Common myeloid progenitor, CD34-positive (primary cell): ENCODE results near the gene TFDP2. TPM values are rescaled to one million over a fixed set of nuclear protein-coding genes. Genes with fewer than 3 reads are reported as not detected.

ENCODE experiments used
- CTCF ChIA-PET: fragments of 350-600 bp; sonication (Branson Sonifier 250); formaldehyde crosslinking; loops from one replicate; lab custom pipeline; 2021; ENCODE audit warnings: antibody characterized with exemption; lab: Charles Lee
- POLR2A ChIA-PET: fragments of 350-600 bp; sonication (Branson Sonifier 250); formaldehyde crosslinking; loops from one replicate; lab custom pipeline; 2021; ENCODE audit warnings: antibody characterized with exemption; lab: Charles Lee
- DNase-seq, 3 donors: peaks; one replicate each; pipeline versions ENCODE4 v3.0.0 to v3.0.0-alpha.2; 2013
- H3K27ac ChIP-seq, 2 experiments: 1 replicate in 1 of 2; 2 replicates in 1 of 2; pipeline ENCODE4 v1.7.0; 2013; ENCODE audit warnings: inconsistent platforms in 2 of 2, low read length in 2 of 2, mild to moderate bottlenecking in 2 of 2, low read depth in 1 of 2, moderate library complexity in 1 of 2; ENCODE audit not compliant: severe bottlenecking in 2 of 2, insufficient read depth in 1 of 2, poor library complexity in 1 of 2
- H3K27me3 ChIP-seq, 5 experiments: replicated peaks in 2 of 5; 1 replicate in 3 of 5; 2 replicates in 2 of 5; pipeline versions ENCODE4 v1.6.1 to v1.7.0; 2013; ENCODE audit warnings: low read length in 4 of 5, mild to moderate bottlenecking in 2 of 5, moderate library complexity in 2 of 5, inconsistent platforms in 1 of 5; ENCODE audit not compliant: insufficient read depth in 5 of 5, control insufficient read depth in 4 of 5
- H3K36me3 ChIP-seq, 4 experiments: 1 replicate in 2 of 4; 2 replicates in 2 of 4; pipeline versions ENCODE4 v1.6.1 to v1.7.0; 2013; ENCODE audit warnings: low read length in 3 of 4, control low read depth in 1 of 4, mild to moderate bottlenecking in 1 of 4; ENCODE audit not compliant: control insufficient read depth in 4 of 4, insufficient read depth in 4 of 4
- H3K4me1 ChIP-seq, 4 experiments: 1 replicate in 3 of 4; 2 replicates in 1 of 4; pipeline versions ENCODE4 v1.6.1 to v1.7.1; 2013; ENCODE audit warnings: low read length in 3 of 4, mild to moderate bottlenecking in 3 of 4, control low read depth in 1 of 4, inconsistent platforms in 1 of 4, moderate library complexity in 1 of 4; ENCODE audit not compliant: control insufficient read depth in 4 of 4, insufficient read depth in 4 of 4; ENCODE audit errors: control extremely low read depth in 1 of 4
- H3K4me3 ChIP-seq, 7 experiments: 1 replicate in 4 of 7; 2 replicates in 3 of 7; pipeline versions ENCODE4 v1.5.1 to v1.7.0; 2013; ENCODE audit warnings: mild to moderate bottlenecking in 7 of 7, low read length in 6 of 7, moderate library complexity in 6 of 7, inconsistent platforms in 2 of 7, low read depth in 2 of 7, control low read depth in 1 of 7; ENCODE audit not compliant: insufficient read depth in 4 of 7, control insufficient read depth in 1 of 7; ENCODE audit errors: extremely low read depth in 1 of 7
- H3K9me3 ChIP-seq, 5 experiments: 1 replicate in 4 of 5; 2 replicates in 1 of 5; pipeline versions ENCODE4 v1.6.1 to v1.7.1; 2013; ENCODE audit warnings: low read length in 4 of 5, mild to moderate bottlenecking in 2 of 5, inconsistent platforms in 1 of 5, low read depth in 1 of 5, moderate library complexity in 1 of 5; ENCODE audit not compliant: control insufficient read depth in 4 of 5, insufficient read depth in 2 of 5; ENCODE audit errors: control extremely low read depth in 1 of 5
- WGBS: methylation state at CpG from one replicate; pipeline ENCODE4 v1.1.5; 2013; ENCODE audit not compliant: insufficient coverage; 5-methylcytosine and 5-hydroxymethylcytosine counted together
- polyA plus RNA-seq: library from polyadenylated mRNA; unstranded; fragments of 120-200 nt; gene quantifications from one replicate; pipeline ENCODE4 v1.2.1, GENCODE V29; 2013

TFDP2 gene, protein sequence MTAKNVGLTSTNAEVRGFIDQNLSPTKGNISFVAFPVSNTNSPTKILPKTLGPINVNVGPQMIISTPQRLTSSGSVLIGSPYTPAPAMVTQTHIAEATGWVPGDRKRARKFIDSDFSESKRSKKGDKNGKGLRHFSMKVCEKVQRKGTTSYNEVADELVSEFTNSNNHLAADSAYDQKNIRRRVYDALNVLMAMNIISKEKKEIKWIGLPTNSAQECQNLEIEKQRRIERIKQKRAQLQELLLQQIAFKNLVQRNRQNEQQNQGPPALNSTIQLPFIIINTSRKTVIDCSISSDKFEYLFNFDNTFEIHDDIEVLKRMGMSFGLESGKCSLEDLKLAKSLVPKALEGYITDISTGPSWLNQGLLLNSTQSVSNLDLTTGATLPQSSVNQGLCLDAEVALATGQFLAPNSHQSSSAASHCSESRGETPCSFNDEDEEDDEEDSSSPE
- 90.8 TPM for polyA plus RNA-seq

DNA sequence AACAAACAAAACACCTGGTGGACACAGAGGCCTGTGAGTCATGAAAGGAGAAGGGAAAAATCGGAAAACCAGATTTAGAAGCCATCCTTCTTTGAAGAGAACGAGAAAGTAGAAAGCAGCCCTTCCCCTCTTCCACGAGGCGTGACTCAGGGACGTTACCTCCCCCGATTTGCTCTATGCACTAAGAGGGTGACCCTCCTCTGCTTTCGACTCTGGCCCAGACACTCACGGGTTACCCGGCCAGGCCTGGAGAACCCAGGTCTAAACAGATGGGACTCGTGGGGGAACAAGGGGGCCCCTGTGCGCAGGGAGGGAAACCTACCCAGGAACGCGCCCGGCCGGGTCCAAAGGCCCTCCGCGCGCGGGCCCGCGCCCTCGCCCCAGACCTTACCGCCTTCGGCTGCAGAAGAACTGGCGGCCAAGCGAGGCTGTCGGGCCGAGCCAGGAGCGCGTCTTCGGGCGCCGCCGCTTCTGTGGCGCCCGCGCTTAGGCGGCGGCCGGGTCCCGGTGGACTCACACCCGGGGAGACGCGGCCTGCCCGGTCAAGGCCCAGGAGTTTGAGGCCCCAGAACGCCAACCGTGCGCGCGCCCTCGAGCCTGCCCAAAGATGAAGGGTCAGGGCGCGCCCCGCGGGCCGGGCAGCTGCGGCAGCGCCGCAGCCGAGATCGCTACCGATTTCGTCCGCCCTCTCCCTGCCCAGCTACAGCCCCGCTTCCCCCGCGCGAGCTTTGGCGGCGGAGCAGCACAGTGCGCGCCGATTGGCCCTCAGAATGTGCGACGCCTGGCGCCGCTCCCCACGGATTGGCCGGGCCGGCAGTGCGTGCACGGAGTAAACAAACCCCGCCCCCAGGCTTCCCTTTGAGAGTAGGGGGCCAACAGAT, at the start of gene TFDP2:
TSS of gene TFDP2 (minus strand) at position 753 of the 881 bp plus-strand sequence. CDS start 47,795 bp downstream, outside the sequence.
- H3K27ac ChIP-seq: peak within 1 kb of the TSS; percentile 58 to 86
- no peaks in the 10 kb centered on the region for H3K9me3 ChIP-seq
- peaks cover 0 to 2% (median 0%) of the 10 kb centered on the region in 4 experiments for H3K36me3 ChIP-seq
- H3K27me3 ChIP-seq: no peaks in the 10 kb centered on the region
- ChIA-PET POLR2A (interaction anchor here (0.6 kb wide), 1 partner anchor 9 kb away, joined by 3 read pairs; no protein-coding TSS in a partner anchor), CTCF (interaction anchor here (1.0 to 1.8 kb wide), 5 partner anchors 12 to 127 kb away, joined by 3 to 6 read pairs (median 4); no protein-coding TSS in a partner anchor)
- peaks cover 10 to 21% (median 15%) of the 10 kb centered on the region in 4 experiments for H3K4me1 ChIP-seq
- peak; percentile 91 to 95 (median 94) for DNase-seq
- peak within 1 kb of the TSS; percentile 71 to 91 (median 78) for H3K4me3 ChIP-seq
- WGBS: 0% methylated on average over 70 of the region's 83 CpGs

DNA sequence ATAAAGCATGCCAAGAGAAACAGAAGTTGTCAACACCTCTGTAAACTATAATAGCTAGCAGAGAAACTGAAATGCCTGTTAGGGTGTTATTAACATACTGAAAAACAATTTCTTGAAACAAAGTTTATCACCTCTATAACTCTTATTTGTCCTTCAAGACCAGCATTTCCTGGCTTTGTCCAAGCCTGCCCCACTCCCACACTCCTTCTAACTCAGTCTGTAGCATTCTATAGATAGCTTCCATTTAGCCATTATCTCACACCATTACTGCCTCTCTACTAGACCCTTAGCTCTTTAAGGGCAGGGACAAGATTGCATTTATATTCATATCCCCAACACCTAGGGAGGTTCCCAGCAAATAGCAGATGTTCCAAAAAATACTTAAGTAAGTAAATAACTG, 39.5 kb upstream of the TFDP2 start:
- no peak for DNase-seq
- CTCF ChIA-PET: interaction anchor here (0.9 to 1.7 kb wide), 2 partner anchors 91 to 166 kb away, joined by 4 read pairs; no protein-coding TSS in a partner anchor
- POLR2A ChIA-PET: interaction anchor here (0.9 kb wide), 1 partner anchor 9 kb away, joined by 3 read pairs; no protein-coding TSS in a partner anchor

DNA sequence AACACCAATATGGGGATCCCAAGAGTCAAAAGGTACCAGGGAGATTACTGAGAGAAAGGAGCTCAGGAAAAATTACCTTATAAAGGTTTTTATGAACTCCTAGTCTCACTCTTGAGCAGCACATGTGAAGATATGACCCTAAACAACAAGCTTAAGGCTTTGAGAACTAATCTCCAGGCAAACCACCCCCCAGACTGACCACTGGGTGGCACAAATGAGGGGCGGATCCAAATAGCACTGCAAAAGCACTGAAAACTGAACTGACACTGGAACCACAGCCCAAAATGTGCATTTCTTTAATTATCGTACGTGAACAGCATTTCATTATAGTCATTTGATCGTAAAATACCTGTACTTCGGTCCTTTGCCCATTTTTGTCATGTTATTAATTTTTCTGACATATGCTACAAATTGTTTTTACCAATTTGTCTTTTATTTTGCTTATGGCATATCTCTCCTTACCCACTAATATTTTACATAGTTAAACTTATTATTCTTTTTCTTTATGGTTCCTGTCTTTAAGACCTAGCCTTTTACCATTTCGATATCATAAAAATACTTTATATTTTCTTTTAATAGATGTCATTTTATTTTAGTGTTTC, 31.5 kb upstream of the TFDP2 start:
- WGBS: 90% methylated on average over 1 of the region's 6 CpGs
- ChIA-PET CTCF (interaction anchor here (0.9 to 3.0 kb wide), 15 partner anchors 8 to 191 kb away, joined by 3 to 32 read pairs (median 4); no protein-coding TSS in a partner anchor), POLR2A (no interaction called here)
- Histone ChIP-seq H3K36me3 (peaks cover 9 to 25% (median 14%) of the 10 kb centered on the region in 4 experiments), H3K27me3 (no peaks in the 10 kb centered on the region), H3K4me1 (no peaks in the 10 kb centered on the region), H3K9me3 (no peaks in the 10 kb centered on the region), H3K4me3 (no peak overlapping the region), H3K27ac (no peak overlapping the region)
- DNase-seq: peak; percentile 34 to 67 (median 65)

More for the DNA sequence above, 39.5 kb upstream of the TFDP2 start:
- Histone ChIP-seq H3K36me3 (peaks cover 0 to 11% (median 7%) of the 10 kb centered on the region in 4 experiments), H3K27ac (no peak overlapping the region), H3K27me3 (no peaks in the 10 kb centered on the region), H3K9me3 (no peaks in the 10 kb centered on the region), H3K4me3 (no peak overlapping the region), H3K4me1 (no peaks in the 10 kb centered on the region)

DNA sequence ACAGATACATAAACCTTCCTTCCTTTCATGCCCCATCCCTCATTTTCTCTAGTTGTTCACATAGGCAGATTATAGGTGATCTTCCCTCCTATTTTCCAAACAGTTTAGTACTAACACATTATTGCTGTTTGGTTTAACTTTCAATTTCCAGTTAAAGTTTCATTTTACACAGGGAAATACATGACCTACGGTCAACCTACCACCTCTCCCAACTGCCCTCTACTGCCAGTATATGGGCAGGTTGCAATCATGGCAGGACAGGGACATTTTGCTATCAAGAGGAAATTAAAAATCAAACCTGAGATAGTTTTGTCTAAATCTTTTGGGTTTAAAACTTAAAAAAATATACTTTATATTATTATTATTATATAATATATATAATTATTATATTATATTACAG, 26.1 kb upstream of the TFDP2 start:
- ChIA-PET CTCF (interaction anchor here (1.1 kb wide), 1 partner anchor 50 kb away, joined by 4 read pairs; no protein-coding TSS in a partner anchor), POLR2A (no interaction called here)
- Histone ChIP-seq H3K4me1 (no peaks in the 10 kb centered on the region), H3K9me3 (no peaks in the 10 kb centered on the region), H3K27ac (no peak overlapping the region), H3K4me3 (no peak overlapping the region), H3K27me3 (no peaks in the 10 kb centered on the region), H3K36me3 (peaks cover 4 to 26% (median 19%) of the 10 kb centered on the region in 4 experiments)
- DNase-seq: no peak
- WGBS: no CpG with 5 or more reads among the region's 1 CpG

DNA sequence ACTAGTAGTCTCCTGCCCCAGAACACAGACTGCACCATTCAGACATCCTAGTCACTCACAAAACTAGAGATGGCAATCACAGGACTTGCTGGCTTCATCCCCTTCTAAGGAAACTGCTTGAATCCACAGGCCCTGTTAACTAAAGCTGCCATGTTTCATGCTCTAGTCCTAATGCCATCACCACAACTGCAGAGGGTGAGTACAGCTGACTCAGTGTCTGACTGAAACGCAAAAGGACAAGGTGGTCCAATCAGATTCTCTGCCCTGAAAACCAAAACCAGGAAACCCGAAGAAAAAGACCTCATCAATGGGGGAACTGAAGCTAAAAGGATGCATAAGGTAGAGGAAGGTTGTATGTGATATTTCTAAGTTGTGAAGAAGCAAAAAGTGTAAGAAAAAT, 25.2 kb upstream of the TFDP2 start:
- DNase-seq: no peak
- H3K4me1 ChIP-seq: no peaks in the 10 kb centered on the region
- CTCF ChIA-PET: interaction anchor here (0.6 to 1.0 kb wide), 2 partner anchors 49 to 89 kb away, joined by 3 to 4 read pairs; no protein-coding TSS in a partner anchor
- no peaks in the 10 kb centered on the region for H3K9me3 ChIP-seq
- POLR2A ChIA-PET: no interaction called here
- H3K27ac ChIP-seq: no peak overlapping the region
- no peaks in the 10 kb centered on the region for H3K27me3 ChIP-seq
- WGBS: 94% methylated on average over 2 of the region's 2 CpGs
- H3K4me3 ChIP-seq: no peak overlapping the region
- peaks cover 5 to 27% (median 20%) of the 10 kb centered on the region in 4 experiments for H3K36me3 ChIP-seq

DNA sequence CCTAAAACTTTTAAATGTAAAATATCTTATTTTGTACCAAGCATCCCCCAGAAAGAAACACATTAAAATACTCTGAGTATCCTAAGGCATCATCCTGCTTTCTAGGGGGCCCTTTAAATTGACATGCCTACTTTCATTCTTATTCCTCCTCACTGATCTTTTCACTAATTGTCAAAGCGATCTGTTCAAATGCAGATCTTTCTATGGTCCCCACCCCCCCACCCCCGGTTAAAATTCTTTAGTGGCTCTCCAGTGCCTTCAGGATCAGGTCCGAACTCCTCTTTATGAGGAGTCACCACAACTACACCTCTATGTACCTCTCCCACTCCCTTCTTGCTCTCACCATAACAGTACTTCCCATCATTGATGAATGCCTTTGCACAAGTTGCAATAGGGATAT, 19.2 kb upstream of the TFDP2 start:
- H3K27me3 ChIP-seq: no peaks in the 10 kb centered on the region
- no peaks in the 10 kb centered on the region for H3K4me1 ChIP-seq
- CTCF ChIA-PET: no interaction called here
- no peak overlapping the region for H3K27ac ChIP-seq
- no peaks in the 10 kb centered on the region for H3K9me3 ChIP-seq
- WGBS: no CpG with 5 or more reads among the region's 3 CpGs
- POLR2A ChIA-PET: no interaction called here
- no peak overlapping the region for H3K4me3 ChIP-seq
- DNase-seq: no peak
- H3K36me3 ChIP-seq: peaks cover 8 to 24% (median 11%) of the 10 kb centered on the region in 4 experiments
